A549 (cell line): ENCODE data around the gene CATSPER4.

Experiments
- EHMT2 ChIP-seq: fragments of 200-600 bp; sonication (generic); IDR thresholded peaks from 2 replicates; pipeline ENCODE4 v1.6.1; 2016; ENCODE audit warnings: antibody characterized with exemption, low read depth, mild to moderate bottlenecking, moderate library complexity
- JUN ChIP-seq, 2 experiments: fragments of >200 bp; sonication (Bioruptor Twin); formaldehyde crosslinking; IDR thresholded peaks; 2 replicates in 1 of 2; 3 replicates in 1 of 2; pipeline ENCODE4 v1.6.1; 2016 to 2017
- KDM1A ChIP-seq: fragments of 200-600 bp; sonication (generic); IDR thresholded peaks from 2 replicates; pipeline ENCODE4 v1.6.1; 2016; ENCODE audit warnings: low read depth, mild to moderate bottlenecking
- TF ChIP-seq, protein P1 (sequence below): fragments of 250-450 bp; sonication (Bioruptor Pico); IDR thresholded peaks from 2 replicates; pipeline ENCODE4 v1.5.0; 2021; ENCODE audit warnings: mild to moderate bottlenecking, moderate library complexity, borderline replicate concordance

DNA sequence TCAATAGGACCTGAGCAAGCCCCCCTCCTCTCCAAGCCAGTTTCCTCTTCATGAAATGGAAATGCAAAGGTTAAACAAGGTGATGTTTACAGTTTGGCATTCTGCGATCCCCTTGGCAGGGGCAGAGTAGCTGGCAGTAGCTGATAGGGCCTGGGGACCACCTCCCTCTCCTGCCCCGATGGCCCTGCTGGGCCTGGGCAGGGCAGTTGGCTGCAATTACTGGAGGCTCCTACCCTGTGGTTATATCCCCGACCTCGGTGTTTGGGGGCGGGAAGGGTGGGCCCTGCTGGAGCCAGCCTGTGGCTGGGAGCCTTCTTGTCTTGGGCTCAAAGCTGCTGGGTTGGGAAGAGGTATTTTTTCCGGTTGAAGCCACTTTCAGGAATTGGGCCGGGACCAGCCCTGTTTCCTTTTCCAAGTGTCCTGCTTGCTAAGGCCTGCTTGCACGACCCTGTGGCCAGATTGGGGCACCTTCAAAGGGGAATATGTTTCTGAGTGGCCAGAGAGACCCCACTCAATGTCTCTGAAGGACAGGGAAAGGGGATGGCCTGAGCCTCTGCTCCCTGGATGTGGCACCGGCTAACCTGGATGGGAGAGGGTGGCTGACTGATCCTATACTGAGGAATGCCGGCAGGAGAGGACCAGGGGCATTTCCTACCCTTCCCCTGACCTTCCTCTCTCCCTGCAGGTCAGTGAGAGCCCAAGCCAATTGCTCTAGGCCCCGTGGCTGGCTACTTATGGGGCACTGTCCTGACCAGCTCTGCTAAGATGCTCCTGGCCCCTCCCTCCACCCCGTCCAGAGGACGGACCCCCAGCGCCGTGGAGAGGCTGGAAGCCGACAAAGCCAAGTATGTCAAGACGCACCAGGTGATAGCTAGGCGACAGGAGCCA lies 29.6 kb upstream of the CATSPER4 start:
- TF ChIP-seq JUN (IDR thresholded peaks at IDR 0.05) = no peak
- no peak for TF ChIP-seq EHMT2
- TF ChIP-seq, protein P1, sequence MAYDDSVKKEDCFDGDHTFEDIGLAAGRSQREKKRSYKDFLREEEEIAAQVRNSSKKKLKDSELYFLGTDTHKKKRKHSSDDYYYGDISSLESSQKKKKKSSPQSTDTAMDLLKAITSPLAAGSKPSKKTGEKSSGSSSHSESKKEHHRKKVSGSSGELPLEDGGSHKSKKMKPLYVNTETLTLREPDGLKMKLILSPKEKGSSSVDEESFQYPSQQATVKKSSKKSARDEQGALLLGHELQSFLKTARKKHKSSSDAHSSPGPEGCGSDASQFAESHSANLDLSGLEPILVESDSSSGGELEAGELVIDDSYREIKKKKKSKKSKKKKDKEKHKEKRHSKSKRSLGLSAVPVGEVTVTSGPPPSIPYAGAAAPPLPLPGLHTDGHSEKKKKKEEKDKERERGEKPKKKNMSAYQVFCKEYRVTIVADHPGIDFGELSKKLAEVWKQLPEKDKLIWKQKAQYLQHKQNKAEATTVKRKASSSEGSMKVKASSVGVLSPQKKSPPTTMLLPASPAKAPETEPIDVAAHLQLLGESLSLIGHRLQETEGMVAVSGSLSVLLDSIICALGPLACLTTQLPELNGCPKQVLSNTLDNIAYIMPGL (CRISPR knock-in tag) = no peak
- TF ChIP-seq KDM1A = no peak
